ENCODE measurements around the gene GPR78. TPM values are rescaled to one million over a fixed set of nuclear protein-coding genes. Genes with fewer than 3 reads are reported as not detected.

The GPR78 gene
- total and polyA plus RNA-seq, 2 of the 8 experiments (the other 6 are each of a cell fraction or from before 2014, with no cell fraction given): 1.0 to 3.0 TPM

DNA sequence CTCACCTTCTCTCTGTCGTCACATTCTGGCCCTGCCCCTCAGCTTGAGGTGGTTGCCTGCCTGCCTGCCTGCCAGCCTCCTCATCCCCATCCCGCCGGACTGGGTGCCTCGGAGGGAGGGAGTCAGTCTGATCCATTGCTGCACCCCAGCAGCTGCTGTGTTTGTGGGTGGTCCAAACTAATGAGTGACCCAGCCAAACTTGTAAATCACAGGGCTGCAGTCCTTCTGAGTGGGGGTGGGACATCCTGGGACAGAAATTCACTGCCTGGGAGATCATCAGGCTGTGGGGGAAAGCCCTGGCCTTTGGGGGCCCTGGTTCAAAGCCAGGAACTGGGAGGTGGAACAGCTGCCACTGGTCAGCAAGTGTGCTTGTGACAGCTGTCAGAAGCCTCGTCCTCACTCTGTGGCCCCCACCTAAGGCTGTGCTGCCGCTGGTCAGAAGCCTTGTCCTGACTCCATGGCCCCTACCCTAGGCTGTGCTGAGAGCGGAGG, 5.6 kb downstream of the GPR78 start (continued):
- TF ChIP-seq MAFK (IDR thresholded peaks at IDR 0.05; ENCODE audit: low read depth, low read length): no peak
- TF ChIP-seq POU5F1 (IDR thresholded peaks at IDR 0.05; ENCODE audit: low read depth, low read length): no peak
- TF ChIP-seq SAP30 (IDR thresholded peaks at IDR 0.05; ENCODE audit: insufficient read depth, insufficient replicate concordance, low read length): no peak
- no peak for TF ChIP-seq CHD1 (IDR thresholded peaks at IDR 0.05; ENCODE audit: low read depth, low read length)
- TF ChIP-seq FOSL1 (IDR thresholded peaks at IDR 0.05; ENCODE audit: insufficient read depth, low read depth, low read length): no peak
- no peak for TF ChIP-seq EZH2 (IDR thresholded peaks at IDR 0.05; ENCODE audit: low read depth, low read length, severe bottlenecking)

Data from H1 (cell line).